HG03442 (cell line): ENCODE results near the gene MAML3.

Experiments
- ATAC-seq: cut with Tn5 transposase; IDR thresholded peaks from one replicate; pipeline ENCODE4 v1.9.1; 2021; ENCODE audit warnings: mild to moderate bottlenecking, moderate library complexity; ENCODE audit not compliant: unreplicated experiment

MAML3 gene

DNA sequence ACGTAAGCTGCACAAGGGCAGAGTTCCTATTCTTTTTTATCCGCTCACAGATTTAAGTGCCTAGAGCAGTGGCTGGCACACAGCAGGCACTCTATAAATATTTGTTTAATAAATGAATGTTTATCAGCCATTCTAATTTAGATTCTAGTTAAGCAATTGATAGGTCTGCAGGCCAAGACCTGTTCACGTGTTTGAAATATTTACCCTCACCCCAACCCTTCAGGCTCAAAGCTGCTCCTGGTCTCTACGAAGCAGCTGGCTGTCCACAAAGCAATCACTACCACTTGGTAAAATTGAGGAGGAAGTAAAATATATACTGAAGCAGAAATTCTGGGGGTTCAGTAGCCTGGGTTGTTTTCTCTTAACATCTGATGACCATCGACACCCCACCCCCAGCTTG, 330.2 kb downstream of the MAML3 start:
- no peak for ATAC-seq

DNA sequence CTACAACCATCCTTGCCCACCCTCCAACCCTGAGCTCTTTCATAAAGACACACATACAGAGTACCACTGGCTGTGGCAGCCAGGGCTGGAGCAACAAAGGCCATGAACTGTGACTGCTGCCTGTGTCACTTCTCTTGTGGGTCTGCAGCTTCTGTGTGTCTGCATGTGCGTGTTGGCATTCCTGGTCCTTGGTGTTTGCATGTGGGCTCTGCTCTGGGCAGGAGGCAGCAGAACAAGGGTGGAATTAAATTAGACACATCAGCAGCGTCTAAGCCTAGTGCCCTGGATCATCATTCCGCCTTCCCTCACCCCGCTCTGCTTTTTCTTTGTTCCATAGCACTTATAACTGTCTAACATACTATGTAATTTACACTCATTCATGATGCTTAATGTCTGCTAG, 330.6 kb downstream of the MAML3 start:
- ATAC-seq = no peak

DNA sequence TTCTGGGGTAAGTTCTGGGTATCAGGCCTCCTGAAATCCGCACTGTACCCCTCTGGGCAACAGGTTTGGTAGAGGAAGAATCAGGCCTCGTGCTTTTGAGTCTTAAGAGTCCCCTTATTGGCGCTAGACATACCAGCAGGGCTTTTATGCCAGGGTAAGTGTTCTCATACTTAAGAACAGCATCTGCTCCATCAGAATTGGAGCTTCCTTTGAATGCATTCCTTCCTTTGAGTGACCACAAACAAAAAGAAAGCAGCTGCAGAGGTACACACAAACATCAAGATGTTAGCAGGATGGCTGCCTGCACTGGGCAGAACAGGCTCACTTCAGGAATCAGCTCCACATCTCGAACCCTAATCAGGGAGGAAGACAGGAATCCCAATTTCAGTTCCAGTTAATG, 331.6 kb downstream of the MAML3 start:
- ATAC-seq = no peak

DNA sequence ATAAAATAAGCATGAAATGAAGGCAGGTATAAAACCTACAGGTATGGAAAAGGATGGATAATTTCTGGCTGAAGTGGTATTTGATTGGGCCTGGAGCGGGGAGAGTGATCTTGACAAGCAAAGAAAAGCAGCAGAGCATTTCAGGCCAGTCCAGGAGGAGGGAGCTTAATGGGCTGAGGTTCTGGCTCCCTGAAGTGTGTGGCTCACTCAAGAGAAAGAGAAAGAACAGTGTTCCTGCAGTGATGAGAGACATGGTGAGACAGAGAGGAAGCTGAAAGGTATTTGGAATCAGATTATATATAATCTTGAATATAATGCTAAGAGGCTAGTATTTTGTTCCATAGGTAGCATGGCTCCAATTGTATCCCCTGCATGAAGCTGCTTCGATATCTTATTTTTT, 334.9 kb downstream of the MAML3 start:
- no peak for ATAC-seq

DNA sequence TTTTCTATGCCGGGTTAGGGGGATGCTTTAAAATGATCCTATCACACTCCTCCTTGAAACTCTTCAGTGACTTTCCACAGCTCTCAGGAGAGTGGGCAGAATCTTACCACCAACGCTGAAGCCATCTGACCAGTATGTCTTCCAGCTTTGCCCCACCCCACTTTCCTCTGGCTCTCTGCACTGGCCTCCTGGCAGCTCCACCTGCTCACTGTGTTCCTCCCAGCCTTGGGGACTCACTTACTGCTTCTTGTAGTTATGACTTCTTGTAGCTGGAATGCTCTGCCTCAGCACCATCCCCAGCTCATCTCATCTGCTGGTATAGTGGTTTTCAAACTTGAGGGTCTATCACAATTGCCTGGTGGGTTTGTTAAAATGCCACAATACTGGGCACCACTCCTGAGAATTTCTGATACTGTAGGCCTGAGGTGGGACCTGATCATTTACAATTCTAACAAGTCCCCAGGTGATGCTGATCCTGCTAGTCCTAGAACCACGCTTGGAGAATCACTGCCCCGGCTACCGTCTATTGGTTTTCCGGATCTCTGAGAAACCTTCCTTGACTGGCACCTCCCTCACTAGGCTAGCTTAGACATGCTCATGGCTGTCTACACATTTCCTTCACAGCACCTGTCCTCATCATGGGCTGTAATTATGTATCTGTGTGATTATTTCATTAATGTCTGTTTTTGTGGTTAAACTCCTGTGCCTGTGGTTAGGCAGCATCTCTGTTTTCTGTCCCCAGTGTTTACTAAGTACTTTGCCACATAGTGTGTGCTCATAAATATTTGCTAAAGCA, 336.1 kb downstream of the MAML3 start:
- ATAC-seq = no peak

DNA sequence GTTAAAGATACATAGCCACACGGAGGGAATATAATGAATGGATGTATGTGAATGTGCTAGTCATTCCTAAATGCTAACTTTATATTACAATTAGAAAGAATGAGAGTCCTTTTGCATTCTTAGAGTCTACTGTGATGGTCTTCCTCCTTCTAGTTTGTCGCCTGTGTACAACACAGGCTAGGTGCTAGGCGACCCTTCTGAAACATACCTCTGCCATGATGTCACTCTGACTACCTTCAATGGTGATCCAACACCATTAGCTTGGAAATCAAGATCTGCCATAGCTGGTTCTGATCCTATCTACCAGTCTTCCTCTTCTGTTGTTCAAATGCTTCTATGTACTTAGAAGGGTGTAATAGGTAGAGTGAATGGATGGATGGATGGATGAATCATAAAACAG, 337.1 kb downstream of the MAML3 start:
- no peak for ATAC-seq

DNA sequence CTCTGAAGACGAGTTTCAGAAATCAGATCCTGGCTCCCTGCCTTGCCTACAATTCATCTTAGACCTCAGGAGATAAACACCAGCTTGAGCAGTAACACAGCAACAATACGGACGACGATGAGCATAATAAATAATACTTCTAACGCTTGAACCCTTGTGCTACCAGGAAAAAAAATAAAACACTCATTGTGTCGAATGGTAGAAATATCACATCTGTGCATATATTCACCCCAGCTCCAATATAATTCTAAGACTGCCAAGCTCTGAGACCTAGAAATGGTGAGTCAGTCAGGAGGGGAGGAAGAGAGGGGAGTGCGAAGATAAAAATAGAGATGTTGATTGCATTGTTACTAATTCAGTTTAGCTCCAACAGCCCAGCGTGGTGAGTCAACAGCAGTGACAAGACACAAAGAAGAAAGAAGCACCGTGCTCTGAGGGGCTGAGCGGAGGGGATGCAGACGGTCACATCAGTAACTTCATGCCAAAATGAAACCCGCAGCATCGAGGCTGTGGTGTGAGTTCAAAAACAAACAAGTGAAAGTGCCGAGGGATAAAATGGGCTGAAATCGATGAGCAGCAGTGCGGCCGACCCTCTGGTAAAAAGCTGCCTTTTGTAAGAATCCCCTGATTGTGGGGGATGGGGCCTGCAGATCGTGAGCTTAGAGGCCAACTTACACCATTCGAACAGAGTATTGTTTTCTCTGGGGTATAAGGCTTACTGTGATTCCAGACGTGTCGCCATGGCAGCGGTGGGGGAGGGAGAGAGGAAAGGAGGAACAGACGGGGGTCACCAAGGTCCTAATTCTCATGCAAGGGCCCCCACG, 338.0 kb downstream of the MAML3 start:
- ATAC-seq = no peak

DNA sequence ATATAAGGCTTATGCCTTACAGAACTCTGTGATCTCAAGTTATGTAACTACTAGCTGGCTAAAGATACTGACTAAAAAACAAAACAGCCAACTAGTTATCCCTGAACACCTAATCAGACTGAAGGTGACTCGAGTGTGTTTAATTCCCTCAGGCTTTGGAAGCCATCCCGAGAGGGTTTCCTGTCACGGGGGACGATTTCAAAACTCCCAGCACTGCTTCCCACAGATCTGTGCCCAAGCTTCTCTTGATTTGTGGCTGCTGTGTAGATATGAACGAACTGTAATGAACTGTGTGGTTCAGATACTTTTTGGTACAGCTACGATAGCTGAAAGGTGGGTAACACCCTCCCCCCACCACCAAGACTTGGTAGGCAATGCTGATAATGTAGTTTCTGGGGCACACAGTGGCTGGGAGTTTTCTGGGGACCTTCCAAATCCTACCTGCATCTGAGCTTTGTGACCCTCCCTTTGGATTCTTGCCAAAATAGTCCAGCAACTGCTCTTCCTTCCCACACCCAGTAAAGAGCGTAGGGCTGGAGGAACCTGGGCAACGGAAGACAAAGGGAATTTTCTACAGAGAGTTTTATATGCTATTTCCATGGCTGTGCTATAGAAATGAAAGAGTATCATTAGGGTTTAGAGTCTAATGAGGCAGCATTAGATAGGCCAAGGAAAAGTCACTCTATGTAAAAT, 339.5 kb downstream of the MAML3 start:
- ATAC-seq = no peak

DNA sequence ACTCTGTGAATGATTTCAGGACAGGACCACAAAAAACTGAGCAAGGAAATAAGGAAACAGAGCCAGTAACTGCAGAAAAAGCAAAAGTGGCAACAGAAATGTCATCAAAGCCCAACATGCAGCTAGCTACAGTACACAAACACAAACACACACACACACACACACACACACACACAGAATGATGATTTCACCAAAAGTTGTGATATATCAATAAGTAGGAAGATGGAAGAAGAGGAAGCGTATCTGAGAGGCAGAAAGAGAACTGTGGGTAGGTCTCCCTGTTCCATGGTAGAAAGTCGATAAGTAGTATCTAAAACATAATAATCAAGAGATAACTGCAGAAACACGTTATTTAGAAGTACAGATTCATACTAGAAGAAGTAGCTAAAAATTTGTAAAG, 340.1 kb downstream of the MAML3 start:
- ATAC-seq = no peak

DNA sequence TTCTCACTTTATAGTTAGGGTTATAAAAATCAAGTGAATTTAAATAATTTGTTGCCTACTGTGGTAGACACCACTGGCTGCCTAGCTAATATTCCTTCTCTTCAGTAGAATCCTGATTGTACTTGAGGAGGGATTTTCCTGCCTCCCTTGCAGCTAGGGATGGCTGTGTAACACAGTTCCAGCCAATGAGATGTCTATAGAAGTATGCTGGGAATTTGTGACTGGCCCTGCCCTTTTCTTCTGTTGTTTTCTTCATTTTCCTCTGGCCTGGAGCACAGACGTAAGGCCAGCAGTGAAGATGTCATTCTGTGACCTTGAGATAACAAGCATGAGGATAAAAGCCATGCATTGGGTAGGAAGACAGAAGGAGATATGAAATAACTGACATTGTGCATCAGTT, 343.3 kb downstream of the MAML3 start:
- no peak for ATAC-seq

DNA sequence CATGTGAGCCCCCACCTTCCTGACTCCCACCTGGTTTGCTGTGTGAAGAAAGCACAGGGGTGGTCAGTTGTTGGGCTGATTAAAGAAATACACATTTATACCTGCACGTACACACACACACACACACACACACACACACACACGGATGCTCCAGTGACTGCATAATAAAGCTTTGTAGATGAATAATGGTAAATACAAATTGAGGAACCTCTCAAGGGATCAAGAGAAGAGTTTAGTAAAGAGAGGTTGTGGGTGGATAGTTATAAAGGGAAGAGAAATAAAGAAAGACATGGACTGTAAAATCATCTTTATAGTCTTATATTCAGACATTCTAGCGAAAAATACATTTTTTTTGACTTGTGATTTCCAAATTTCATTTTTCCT, 344.2 kb downstream of the MAML3 start:
- ATAC-seq = no peak

DNA sequence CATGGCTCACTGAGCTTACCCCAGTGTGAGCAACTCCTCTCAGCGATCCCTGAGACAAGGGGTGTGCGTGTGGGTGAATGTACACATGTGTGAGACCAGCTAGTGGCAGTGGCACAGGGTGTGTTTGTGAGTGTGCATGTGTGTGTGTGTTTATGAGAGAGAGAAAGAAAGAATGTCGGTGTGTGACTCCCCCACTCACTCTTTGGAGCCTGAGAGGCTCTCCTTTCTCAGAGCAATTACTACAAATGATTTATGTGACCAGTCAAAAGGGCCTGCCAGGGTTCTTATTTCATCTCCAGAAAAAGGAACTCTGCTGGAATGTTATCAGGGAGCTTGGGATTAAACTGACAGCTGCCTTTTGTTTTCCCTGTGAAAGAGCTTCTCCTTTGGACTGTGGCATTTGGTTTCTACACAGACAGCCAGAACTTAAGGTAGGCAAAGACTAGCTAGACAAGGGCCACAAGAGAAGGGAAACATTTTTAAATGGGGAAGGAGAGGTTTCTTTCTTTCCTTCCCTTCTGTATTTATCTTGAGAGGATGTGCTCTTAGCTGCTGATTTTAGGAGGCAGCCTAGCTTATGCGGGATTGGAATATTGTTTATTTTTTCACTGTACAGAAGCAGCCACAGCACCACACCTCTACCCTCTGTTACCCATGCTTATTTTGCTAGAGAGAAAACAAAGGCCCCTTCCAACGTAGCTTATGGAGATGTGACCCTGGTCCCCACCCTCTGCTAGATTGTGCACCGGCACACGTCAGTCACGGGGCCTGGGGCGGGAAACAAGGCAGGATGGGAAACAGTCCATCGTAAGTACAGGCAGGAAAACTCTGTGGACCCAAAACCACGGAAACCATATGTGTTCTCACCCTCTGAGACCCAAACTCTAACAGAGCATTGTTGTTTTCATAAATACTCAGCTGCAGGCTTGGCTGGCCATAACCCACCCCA, 344.9 kb downstream of the MAML3 start:
- no peak for ATAC-seq

DNA sequence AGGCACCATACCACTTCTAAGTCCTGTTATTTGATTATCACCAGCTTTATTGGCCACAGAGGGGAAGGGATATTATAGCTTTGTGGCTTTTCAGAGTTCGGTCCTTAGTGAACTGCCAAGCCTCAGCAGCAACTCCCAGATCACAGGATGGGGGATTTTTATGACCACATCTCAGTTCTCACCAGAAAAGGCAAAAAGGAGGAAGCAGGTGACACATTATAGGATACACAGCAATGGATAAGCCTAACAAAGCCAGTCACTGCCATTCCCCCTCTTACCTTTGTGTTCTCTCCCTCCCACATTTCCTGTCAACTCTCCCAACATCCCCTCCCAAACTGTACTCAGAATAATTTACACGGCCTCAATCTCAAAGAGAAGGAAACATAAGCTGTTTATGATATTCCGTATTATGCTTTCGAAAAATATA, 345.6 kb downstream of the MAML3 start:
- ATAC-seq = no peak

DNA sequence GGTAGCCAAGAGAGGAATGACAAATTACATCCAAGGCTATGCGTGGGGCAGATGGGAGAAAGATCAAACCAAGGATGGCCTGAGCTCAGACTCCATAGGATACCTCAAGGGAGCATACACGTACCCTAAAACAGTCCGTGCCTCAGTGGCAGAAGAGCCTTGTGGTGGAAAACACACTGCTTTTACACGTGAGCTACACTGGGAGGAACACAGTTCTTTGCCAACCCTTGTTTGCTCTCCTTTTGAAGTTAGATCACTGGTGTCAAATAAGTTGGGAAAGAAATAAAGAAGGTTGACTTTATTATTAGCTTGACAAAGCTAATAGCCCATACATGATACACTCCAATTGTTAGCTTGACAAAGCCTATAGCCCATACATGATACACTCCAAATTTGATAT, 346.5 kb downstream of the MAML3 start:
- no peak for ATAC-seq

DNA sequence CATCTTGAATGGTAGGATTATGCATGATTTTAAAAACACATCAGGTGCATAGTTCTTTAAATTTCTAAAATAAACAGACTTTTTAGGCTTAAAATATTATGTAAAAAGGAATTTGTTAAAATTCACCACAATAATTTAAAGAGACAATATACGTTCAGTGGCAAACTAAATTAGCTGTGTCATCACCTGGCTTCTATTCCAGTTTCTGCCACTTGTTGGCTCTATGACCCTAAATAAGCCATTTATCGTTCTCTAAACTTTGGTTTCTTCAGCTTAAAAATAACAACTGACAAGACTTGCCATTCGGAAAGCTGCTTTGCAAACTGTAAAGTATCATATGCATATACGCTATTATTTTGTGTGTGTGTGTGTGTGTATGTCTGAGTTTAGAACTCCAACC, 347.1 kb downstream of the MAML3 start:
- no peak for ATAC-seq

DNA sequence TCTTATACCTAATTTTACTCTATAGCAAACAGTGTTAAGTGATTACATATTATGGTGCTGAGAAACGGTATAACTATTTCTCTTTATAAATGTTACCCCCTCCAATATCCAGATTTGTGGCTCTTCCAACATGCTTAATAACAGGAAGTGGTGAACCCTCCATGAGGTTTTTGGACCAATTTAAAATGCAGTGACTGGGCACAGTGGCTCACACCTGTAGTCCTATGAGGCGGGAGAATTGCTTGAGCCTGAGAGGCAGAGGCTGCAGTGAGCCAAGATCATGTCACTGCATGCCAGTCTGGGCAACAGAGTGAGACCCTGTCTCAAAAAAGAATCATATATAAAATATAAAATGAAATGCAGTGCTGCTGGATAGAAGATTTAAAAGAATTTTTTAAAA, 351.1 kb downstream of the MAML3 start:
- no peak for ATAC-seq

DNA sequence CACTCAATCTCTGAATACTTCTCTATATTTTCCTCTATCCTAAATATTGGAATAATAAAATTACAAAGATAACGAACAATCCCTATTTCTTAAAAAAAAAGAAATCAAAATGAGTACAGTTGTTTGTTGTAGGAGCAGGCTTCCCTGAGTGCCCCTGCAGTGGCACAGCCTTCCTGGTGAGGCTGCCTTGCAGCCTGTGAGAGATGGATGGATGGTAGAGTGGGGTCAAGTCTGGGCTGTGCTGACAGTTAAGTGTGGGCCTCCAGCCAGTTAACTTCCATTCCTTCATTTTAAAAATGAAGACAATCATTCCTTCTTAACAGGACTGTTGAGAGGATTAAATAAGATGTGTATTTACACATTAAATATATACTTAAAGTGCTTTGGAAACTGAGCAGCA, 351.5 kb downstream of the MAML3 start:
- ATAC-seq = no peak

DNA sequence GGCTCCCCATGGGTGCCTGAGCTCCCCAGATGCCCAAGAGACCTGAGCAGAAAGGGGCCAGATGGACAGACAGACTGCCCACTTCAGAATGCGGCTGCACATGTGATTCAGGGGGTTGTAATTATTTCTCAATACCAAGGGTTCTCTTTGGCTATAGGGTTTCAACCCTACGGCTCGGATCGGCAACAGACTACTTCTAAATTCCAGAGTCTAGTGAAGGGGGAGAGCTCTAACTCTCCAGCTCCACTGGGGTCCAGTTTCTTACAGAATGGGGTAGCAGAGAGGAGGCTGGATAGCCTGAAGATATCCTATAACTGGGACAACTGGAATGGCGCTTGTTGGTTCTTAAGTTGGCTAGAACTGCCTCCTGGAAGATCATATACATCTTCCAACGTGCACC, 352.1 kb downstream of the MAML3 start:
- ATAC-seq = no peak

DNA sequence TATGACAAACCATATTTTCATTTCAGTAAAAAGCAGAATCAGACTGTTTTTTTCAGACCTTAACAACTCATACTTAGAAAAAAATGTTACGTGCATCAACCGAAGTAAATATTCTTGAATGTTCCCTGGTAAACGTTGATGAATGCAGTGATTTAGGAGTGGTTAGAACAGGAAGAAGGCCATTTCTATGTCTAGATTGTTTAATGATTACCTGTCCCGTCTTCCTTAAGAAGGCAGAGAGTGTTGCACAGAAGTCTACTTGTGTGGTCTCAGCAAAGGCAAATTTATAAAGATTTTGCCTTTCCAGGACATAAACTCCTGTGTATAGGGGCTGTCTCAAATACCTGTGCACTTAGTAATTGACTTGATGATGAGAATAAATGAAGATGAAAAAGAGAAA, 353.9 kb downstream of the MAML3 start:
- no peak for ATAC-seq

DNA sequence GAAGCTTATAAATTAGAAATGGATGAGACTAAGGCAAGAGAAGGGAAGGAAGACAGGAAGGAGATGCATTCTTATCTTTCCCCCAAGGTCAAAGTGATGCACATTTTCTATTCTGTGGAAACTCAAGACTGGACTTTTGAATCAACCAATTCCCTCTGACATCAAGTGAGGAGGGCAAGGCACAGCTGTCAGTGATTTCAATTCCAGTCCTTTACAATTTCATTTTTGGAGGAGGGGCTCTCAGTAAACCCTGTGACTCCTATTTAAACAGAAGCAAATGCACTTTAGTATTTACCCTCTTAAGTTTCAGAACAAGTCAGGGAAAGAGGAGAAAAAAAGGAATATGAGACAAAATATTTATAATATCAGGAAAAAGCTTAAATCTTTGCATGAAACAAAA, 354.4 kb downstream of the MAML3 start:
- no peak for ATAC-seq

DNA sequence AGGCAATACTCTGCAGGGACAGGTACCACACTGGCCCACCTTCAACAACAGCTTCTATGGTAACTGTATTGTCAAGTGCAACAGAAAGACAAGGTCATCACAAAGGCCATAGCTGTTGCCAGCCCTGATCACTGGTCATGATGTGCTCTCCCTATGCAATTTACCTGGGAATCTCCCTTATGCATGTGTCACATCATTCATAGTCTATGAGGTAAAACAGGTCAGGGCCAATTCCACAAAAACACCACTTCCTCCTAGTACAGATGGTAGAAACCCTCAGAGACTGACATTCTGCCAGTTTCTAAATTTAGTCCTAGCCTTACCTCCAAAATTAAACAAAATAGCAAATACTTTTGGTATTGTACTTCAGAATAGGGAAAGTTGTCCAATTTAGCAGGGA, 355.5 kb downstream of the MAML3 start:
- no peak for ATAC-seq
